Measurements from ENCODE around the gene MAP3K21. TPM values are rescaled to one million over a fixed set of nuclear protein-coding genes. Genes with fewer than 3 reads are reported as not detected.

Gene MAP3K21
- total RNA-seq, 4 donors from 2014 or later, result 0.07 to 0.31 TPM; not detected in 2

GRCh38 chr1:233389169-233389568 lies 61.6 kb downstream of the MAP3K21 start:
- Histone ChIP-seq H3K4me1 (no peaks in the 10 kb centered on the region), H3K4me3 (no peak overlapping the region), H3K36me3 (no peaks in the 10 kb centered on the region), H3K27ac (no peak overlapping the region), H3K9me3 (no peaks in the 10 kb centered on the region), H3K27me3 (no peaks in the 10 kb centered on the region)
- intact Hi-C loops (cut with DNase I; ENCODE audit: low total_unique reads) (no loop called here), in situ Hi-C loops (cut with MboI; ENCODE audit: low sequenced_read_pairs in 4 of 4) (no loop called here)
- DNase-seq, result no peak
- ATAC-seq, result no peak
- TF ChIP-seq CTCF (IDR thresholded peaks at IDR 0.05 in 4 of 5, conservative IDR thresholded peaks at IDR 0.05 in 1 of 5) (no peak), POLR2A (IDR thresholded peaks at IDR 0.05) (no peak)

DNA sequence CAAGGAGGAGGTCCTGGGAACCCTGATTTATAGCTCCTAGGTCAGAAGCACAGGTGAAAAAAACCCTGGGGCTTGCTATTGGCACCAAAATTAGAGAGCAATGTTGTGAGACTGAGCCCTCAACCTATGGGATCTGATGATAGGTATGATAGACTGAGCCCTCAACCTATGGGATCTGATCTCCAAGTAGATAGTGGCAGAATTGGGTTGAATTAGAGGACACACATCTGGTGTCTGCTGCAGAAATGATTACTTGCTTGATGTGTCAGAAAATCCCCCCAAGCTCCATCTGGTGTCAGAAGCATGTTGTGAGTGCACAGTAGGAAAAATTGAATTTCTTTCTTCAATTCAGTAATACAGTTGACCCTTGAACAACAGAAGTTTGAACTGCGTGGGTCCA lies 62.4 kb downstream of the MAP3K21 start:
- Histone ChIP-seq H3K4me1 (no peaks in the 10 kb centered on the region), H3K9me3 (no peaks in the 10 kb centered on the region), H3K4me3 (no peak overlapping the region), H3K27me3 (no peaks in the 10 kb centered on the region), H3K27ac (no peak overlapping the region), H3K36me3 (no peaks in the 10 kb centered on the region)
- DNase-seq, result no peak
- ATAC-seq, result no peak
- intact Hi-C loops (cut with DNase I; ENCODE audit: low total_unique reads), result loop anchor here (10.0 kb wide), 1 partner anchor 675 kb away; no protein-coding TSS in a partner anchor
- TF ChIP-seq CTCF (IDR thresholded peaks at IDR 0.05 in 4 of 5, conservative IDR thresholded peaks at IDR 0.05 in 1 of 5), result no peak
- TF ChIP-seq POLR2A (IDR thresholded peaks at IDR 0.05), result no peak
- in situ Hi-C loops (cut with MboI; ENCODE audit: low sequenced_read_pairs in 4 of 4), result no loop called here

- Histone ChIP-seq H3K9me3 (no peaks in the 10 kb centered on the region), H3K27ac (no peak overlapping the region), H3K4me1 (no peaks in the 10 kb centered on the region), H3K4me3 (no peak overlapping the region), H3K36me3 (no peaks in the 10 kb centered on the region), H3K27me3 (no peaks in the 10 kb centered on the region)
- DNase-seq (no peak), ATAC-seq (no peak)
- intact Hi-C loops (cut with DNase I; ENCODE audit: low total_unique reads), result loop anchor here (10.0 kb wide), 1 partner anchor 674 kb away; no protein-coding TSS in a partner anchor
- in situ Hi-C loops (cut with MboI; ENCODE audit: low sequenced_read_pairs in 4 of 4), result no loop called here
- TF ChIP-seq POLR2A (IDR thresholded peaks at IDR 0.05) (no peak), CTCF (IDR thresholded peaks at IDR 0.05 in 4 of 5, conservative IDR thresholded peaks at IDR 0.05 in 1 of 5) (no peak)
Observed at GRCh38 chr1:233390842-233391737, 63.6 kb downstream of the MAP3K21 start.

- Histone ChIP-seq H3K9me3 (no peaks in the 10 kb centered on the region), H3K36me3 (no peaks in the 10 kb centered on the region), H3K4me1 (no peaks in the 10 kb centered on the region), H3K27ac (no peak overlapping the region), H3K27me3 (no peaks in the 10 kb centered on the region), H3K4me3 (no peak overlapping the region)
- DNase-seq (no peak), ATAC-seq (no peak)
- intact Hi-C loops (cut with DNase I; ENCODE audit: low total_unique reads) (loop anchor here (10.0 kb wide), 1 partner anchor 672 kb away; no protein-coding TSS in a partner anchor), in situ Hi-C loops (cut with MboI; ENCODE audit: low sequenced_read_pairs in 4 of 4) (no loop called here)
- no peak for TF ChIP-seq CTCF (IDR thresholded peaks at IDR 0.05 in 4 of 5, conservative IDR thresholded peaks at IDR 0.05 in 1 of 5)
- no peak for TF ChIP-seq POLR2A (IDR thresholded peaks at IDR 0.05)
Observed at GRCh38 chr1:233393084-233393840, 65.7 kb downstream of the MAP3K21 start.

Data from gastrocnemius medialis (tissue), 4 donors.